B cell (primary cell): ENCODE data around the gene MSX1. TPM values are rescaled to one million over a fixed set of nuclear protein-coding genes. Genes with fewer than 3 reads are reported as not detected.

Source experiments
- ATAC-seq: fragments of 200-7000 bp; cut with Tn5 transposase; one replicate; pipeline ENCODE4 v1.10.0; 2021; ENCODE audit warnings: low read depth, mild to moderate bottlenecking, moderate number of reproducible peaks, moderate library complexity
- CTCF ChIA-PET: fragments of 350-600 bp; sonication (Branson Sonifier 250); formaldehyde crosslinking; loops from one replicate; lab custom pipeline; 2021; ENCODE audit warnings: antibody characterized with exemption, inconsistent platforms; lab: Charles Lee
- POLR2A ChIA-PET: fragments of 350-600 bp; sonication (Branson Sonifier 250); formaldehyde crosslinking; loops from one replicate; lab custom pipeline; 2021; ENCODE audit warnings: antibody characterized with exemption; lab: Charles Lee
- DNase-seq: peaks from one replicate; pipeline ENCODE4 v3.0.0; 2013
- H2AFZ ChIP-seq: 2 replicates; pipeline ENCODE4 v1.6.1; 2012; ENCODE audit warnings: mild to moderate bottlenecking, low read depth, low read length; ENCODE audit not compliant: insufficient read depth, poor library complexity, severe bottlenecking
- H3K27ac ChIP-seq, 2 donors: 1 replicate in 1 of 2; 2 replicates in 1 of 2; pipeline ENCODE4 v1.5.1; 2012 to 2013; ENCODE audit warnings: low read length in 2 of 2, mild to moderate bottlenecking in 2 of 2, moderate library complexity in 1 of 2
- H3K27me3 ChIP-seq, 4 experiments: fragments of 200-600 bp in 1 of 4; sonication (generic) in 1 of 4; replicated peaks in 1 of 4; 1 replicate in 2 of 4; 2 replicates in 2 of 4; pipeline versions ENCODE4 v1.6.1 to v1.7.0; 2013 to 2016; ENCODE audit warnings: low read length in 3 of 4, mild to moderate bottlenecking in 2 of 4, mixed read lengths in 1 of 4, moderate library complexity in 1 of 4; ENCODE audit not compliant: insufficient read depth in 4 of 4, control insufficient read depth in 3 of 4; ENCODE audit errors: control extremely low read depth in 1 of 4
- H3K36me3 ChIP-seq, 2 experiments: replicated peaks in 1 of 2; 1 replicate in 1 of 2; 2 replicates in 1 of 2; pipeline versions ENCODE4 v1.6.1 to v1.7.1; 2013; ENCODE audit warnings: low read length in 1 of 2; ENCODE audit not compliant: insufficient read depth in 2 of 2, control insufficient read depth in 1 of 2; ENCODE audit errors: control extremely low read depth in 1 of 2, extremely low read depth in 1 of 2
- H3K4me1 ChIP-seq, 2 donors: fragments of 200-600 bp in 1 of 2; sonication (generic) in 1 of 2; 1 replicate in 1 of 2; 2 replicates in 1 of 2; pipeline versions ENCODE4 v1.5.1 to v1.6.1; 2013 to 2017; ENCODE audit warnings: low read length in 2 of 2; ENCODE audit not compliant: control insufficient read depth in 2 of 2, insufficient read depth in 2 of 2
- H3K4me2 ChIP-seq: replicated peaks from 2 replicates; pipeline ENCODE3; 2012; ENCODE audit warnings: mild to moderate bottlenecking, low read depth, low read length; ENCODE audit not compliant: poor library complexity, severe bottlenecking
- H3K4me3 ChIP-seq, 5 experiments: fragments of 200-600 bp in 1 of 5; sonication (generic) in 1 of 5; 1 replicate in 3 of 5; 2 replicates in 2 of 5; pipeline versions ENCODE4 v1.5.1 to v1.7.0; 2011 to 2016; ENCODE audit warnings: low read length in 4 of 5, mild to moderate bottlenecking in 4 of 5, low read depth in 2 of 5, control low read depth in 1 of 5, moderate library complexity in 1 of 5; ENCODE audit not compliant: insufficient read depth in 1 of 5; ENCODE audit errors: control extremely low read depth in 1 of 5, extremely low read depth in 1 of 5
- H3K79me2 ChIP-seq: fragments of 200-600 bp; sonication (generic); one replicate; pipeline ENCODE4 v1.6.0; 2016; ENCODE audit warnings: low read length; ENCODE audit not compliant: control insufficient read depth, insufficient read depth
- H3K9ac ChIP-seq: fragments of 200-600 bp; sonication (generic); 2 replicates; pipeline ENCODE4 v1.6.1; 2017; ENCODE audit warnings: mild to moderate bottlenecking, low read length, moderate library complexity
- H3K9me3 ChIP-seq, 3 donors: one replicate each; pipeline versions ENCODE4 v1.6.1 to v1.7.1; 2013; ENCODE audit warnings: low read length in 2 of 3; ENCODE audit not compliant: control insufficient read depth in 2 of 3, insufficient read depth in 1 of 3; ENCODE audit errors: control extremely low read depth in 1 of 3
- H4K20me1 ChIP-seq: 2 replicates; pipeline ENCODE4 v1.6.0; 2012; ENCODE audit warnings: mild to moderate bottlenecking, low read length; ENCODE audit not compliant: insufficient read depth, control insufficient read depth, poor library complexity, severe bottlenecking
- H3K27ac Mint-ChIP-seq: one replicate; pipeline ENCODE4 v1.8.0; 2021; ENCODE audit warnings: mixed read lengths
- H3K27me3 Mint-ChIP-seq: one replicate; pipeline ENCODE4 v1.8.0; 2021; ENCODE audit warnings: mixed read lengths
- H3K4me1 Mint-ChIP-seq: one replicate; pipeline ENCODE4 v1.8.0; 2021; ENCODE audit warnings: mixed read lengths
- H3K4me3 Mint-ChIP-seq: one replicate; pipeline ENCODE4 v1.8.0; 2021; ENCODE audit warnings: mixed read lengths
- H3K9me3 Mint-ChIP-seq: one replicate; pipeline ENCODE4 v1.8.0; 2022; ENCODE audit warnings: mixed read lengths; ENCODE audit not compliant: insufficient read depth
- CTCF ChIP-seq: fragments of 200-600 bp; IDR thresholded peaks from one replicate; pipeline ENCODE4 v1.8.0; 2022; ENCODE audit warnings: antibody characterized with exemption, mild to moderate bottlenecking
- EZH2 ChIP-seq: IDR thresholded peaks from 2 replicates; pipeline ENCODE4 v1.6.1; 2012; ENCODE audit warnings: borderline replicate concordance, low read depth, mild to moderate bottlenecking, moderate library complexity, low read length; ENCODE audit not compliant: insufficient read depth, poor library complexity, severe bottlenecking
- WGBS: methylation state at CpG from one replicate; pipeline ENCODE4 v1.1.5; 2013; ENCODE audit warnings: missing lambda C conversion rate; ENCODE audit not compliant: insufficient coverage; 5-methylcytosine and 5-hydroxymethylcytosine counted together
- intact Hi-C: fragments of 100-400 bp; cut with micrococcal nuclease; formaldehyde crosslinking; loops from one replicate; pipeline ENCODE4 v1.10.0; 2022
- polyA plus RNA-seq: library from polyadenylated mRNA; depleted of rRNA; stranded (reverse); fragments of >200 nt; gene quantifications from 2 replicates; pipeline ENCODE4 v1.2.3, GENCODE V29; 2012
- total RNA-seq, 2 donors: library from RNA; stranded (reverse); fragments of 120-200 nt in 1 of 2; gene quantifications; 1 replicate in 1 of 2; 2 replicates in 1 of 2; pipeline versions ENCODE4 v1.2.3 to v1.2.4, GENCODE V29; 2013 to 2022

MSX1 gene
- total and polyA plus RNA-seq, 2 donors (not counting 1 experiment from before 2014, with no cell fraction given): 0.09 TPM; not detected in 1

DNA sequence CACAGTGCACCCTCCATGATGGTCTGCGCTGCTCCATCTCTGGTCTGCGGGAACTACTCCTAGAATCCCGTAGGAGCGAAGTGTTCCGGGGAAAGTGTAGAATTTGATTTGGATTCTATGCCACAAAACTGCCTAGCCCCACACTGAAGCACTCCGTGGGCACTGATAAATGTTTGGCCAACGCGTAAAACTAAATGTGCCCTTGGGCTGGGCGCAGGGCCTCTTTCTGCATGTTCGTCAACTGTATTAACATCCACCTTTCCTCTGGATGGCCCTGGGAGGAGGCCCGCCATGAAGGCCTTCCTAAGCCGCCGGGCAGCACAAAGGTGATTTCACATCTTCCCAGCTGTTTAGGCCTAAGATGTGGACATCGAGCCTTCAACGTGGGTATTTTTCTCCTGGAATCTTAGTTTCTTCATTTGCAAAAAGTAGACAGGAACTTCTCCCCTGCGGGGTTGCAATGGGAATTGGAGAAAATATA, 2.6 kb downstream of the MSX1 start:
- Histone ChIP-seq H3K9me3 (peaks cover 5 to 87% (median 59%) of the 10 kb centered on the region in 3 donors), H3K4me2 (peak overlapping the region; percentile 91), H3K4me3 (no peak overlapping the region), H3K79me2 (no peaks in the 10 kb centered on the region), H3K27me3 (peaks cover 0 to 96% (median 77%) of the 10 kb centered on the region in 4 experiments), H3K4me1 (peaks cover 61 to 82% of the 10 kb centered on the region in 2 donors), H3K9ac (no peak overlapping the region), H3K36me3 (no peaks in the 10 kb centered on the region), H4K20me1 (no peaks in the 10 kb centered on the region), H3K27ac (no peak overlapping the region), H2AFZ (no peak overlapping the region)
- 35% methylated on average over 9 of the region's 16 CpGs for WGBS
- ChIA-PET CTCF (no interaction called here), POLR2A (no interaction called here)
- H3K27ac Mint-ChIP-seq: no peak overlapping the region
- TF ChIP-seq CTCF (no peak), EZH2 (no peak)
- peaks cover 28% of the 10 kb centered on the region for H3K4me1 Mint-ChIP-seq
- peaks cover under 1% of the 10 kb centered on the region for H3K9me3 Mint-ChIP-seq
- peaks cover 63% of the 10 kb centered on the region for H3K27me3 Mint-ChIP-seq
- no peak for DNase-seq
- intact Hi-C loops: no loop called here
- H3K4me3 Mint-ChIP-seq: no peak overlapping the region
- no peak for ATAC-seq

GRCh38 chr4:4862665-4863482, 3.4 kb downstream of the MSX1 start:
- Histone ChIP-seq H3K27ac (no peak overlapping the region), H2AFZ (no peak overlapping the region), H3K4me3 (no peak overlapping the region), H3K9ac (no peak overlapping the region), H4K20me1 (no peaks in the 10 kb centered on the region), H3K27me3 (peaks cover 0 to 96% (median 79%) of the 10 kb centered on the region in 4 experiments), H3K4me2 (no peak overlapping the region), H3K9me3 (peaks cover 5 to 87% (median 52%) of the 10 kb centered on the region in 3 donors), H3K79me2 (no peaks in the 10 kb centered on the region), H3K36me3 (no peaks in the 10 kb centered on the region), H3K4me1 (peaks cover 59 to 82% of the 10 kb centered on the region in 2 donors)
- WGBS: 25% methylated on average over 49 of the region's 51 CpGs
- ATAC-seq: no peak
- no peak overlapping the region for H3K4me3 Mint-ChIP-seq
- peak; percentile 25 for DNase-seq
- intact Hi-C loops: no loop called here
- H3K27me3 Mint-ChIP-seq: peaks cover 59% of the 10 kb centered on the region
- no peaks in the 10 kb centered on the region for H3K9me3 Mint-ChIP-seq
- ChIA-PET POLR2A (interaction anchor here (0.6 kb wide), 1 partner anchor 12 kb away, joined by 3 read pairs; no protein-coding TSS in a partner anchor), CTCF (interaction anchor here (2.4 kb wide), 1 partner anchor 9 kb away, joined by 9 read pairs; no protein-coding TSS in a partner anchor)
- H3K27ac Mint-ChIP-seq: no peak overlapping the region
- no peak for TF ChIP-seq CTCF
- no peak for TF ChIP-seq EZH2
- peaks cover 27% of the 10 kb centered on the region for H3K4me1 Mint-ChIP-seq
